Tibial nerve (tissue), 3 donors: Measurements from ENCODE around the gene FAM204A.

Experiments
- POLR2A ChIP-seq, 2 donors: fragments of 450-650 bp; IDR thresholded peaks; one replicate each; pipeline ENCODE4 v1.6.1; 2017; ENCODE audit warnings: antibody characterized with exemption in 2 of 2, mild to moderate bottlenecking in 2 of 2, moderate library complexity in 2 of 2
- TF ChIP-seq, protein P1 (sequence below), 5 experiments: fragments of 200-600 bp in 3 of 5; fragments of 450-650 bp in 2 of 5; sonication (generic) in 3 of 5; IDR thresholded peaks; one replicate each; pipeline ENCODE4 v1.5.1; 2016 to 2019; ENCODE audit warnings: antibody characterized with exemption in 5 of 5, mild to moderate bottlenecking in 3 of 5, moderate library complexity in 2 of 5

DNA sequence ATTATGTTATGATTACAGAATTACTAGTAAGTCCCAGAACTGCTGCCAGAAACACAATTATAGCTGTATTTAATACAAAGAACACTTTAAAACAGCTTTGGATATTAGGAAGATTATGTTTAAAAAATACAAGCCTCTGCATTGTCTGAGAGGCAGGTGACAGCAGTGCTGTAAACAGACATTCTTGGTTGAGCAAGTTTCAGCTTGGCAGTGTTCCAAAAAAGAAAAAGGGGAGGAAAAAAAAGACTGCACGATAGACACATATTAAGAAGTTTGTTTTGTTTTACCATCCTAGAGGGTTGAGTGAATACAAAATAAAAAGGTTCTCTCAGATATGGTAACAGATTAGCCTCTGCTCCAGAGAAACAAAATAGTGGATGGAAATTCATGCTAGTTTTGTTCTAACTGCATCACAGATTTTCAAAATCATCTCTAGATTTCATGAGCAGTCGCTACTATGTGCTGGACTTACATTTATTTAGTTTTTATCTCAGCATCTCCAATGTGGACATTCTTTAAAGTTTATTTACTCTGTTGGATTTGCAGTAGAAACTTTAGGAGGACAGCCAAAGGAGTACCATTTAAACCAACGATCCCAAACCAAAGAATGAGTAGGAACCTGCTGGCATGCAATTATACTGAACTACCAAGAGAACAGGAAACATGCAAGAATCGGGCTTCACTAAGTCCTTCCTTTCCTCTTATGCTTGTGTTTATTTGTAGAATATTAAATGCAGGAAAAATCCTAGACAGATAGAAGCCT is 9.0 kb downstream of the FAM204A start:
- TF ChIP-seq, protein P1, sequence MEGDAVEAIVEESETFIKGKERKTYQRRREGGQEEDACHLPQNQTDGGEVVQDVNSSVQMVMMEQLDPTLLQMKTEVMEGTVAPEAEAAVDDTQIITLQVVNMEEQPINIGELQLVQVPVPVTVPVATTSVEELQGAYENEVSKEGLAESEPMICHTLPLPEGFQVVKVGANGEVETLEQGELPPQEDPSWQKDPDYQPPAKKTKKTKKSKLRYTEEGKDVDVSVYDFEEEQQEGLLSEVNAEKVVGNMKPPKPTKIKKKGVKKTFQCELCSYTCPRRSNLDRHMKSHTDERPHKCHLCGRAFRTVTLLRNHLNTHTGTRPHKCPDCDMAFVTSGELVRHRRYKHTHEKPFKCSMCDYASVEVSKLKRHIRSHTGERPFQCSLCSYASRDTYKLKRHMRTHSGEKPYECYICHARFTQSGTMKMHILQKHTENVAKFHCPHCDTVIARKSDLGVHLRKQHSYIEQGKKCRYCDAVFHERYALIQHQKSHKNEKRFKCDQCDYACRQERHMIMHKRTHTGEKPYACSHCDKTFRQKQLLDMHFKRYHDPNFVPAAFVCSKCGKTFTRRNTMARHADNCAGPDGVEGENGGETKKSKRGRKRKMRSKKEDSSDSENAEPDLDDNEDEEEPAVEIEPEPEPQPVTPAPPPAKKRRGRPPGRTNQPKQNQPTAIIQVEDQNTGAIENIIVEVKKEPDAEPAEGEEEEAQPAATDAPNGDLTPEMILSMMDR (IDR thresholded peaks at IDR 0.05), result no peak
- no peak for TF ChIP-seq POLR2A (IDR thresholded peaks at IDR 0.05)
